22Rv1 (cell line): ENCODE measurements around the gene ACSS3.
A peak's percentile ranks its signal among the peaks of the same experiment; 100 is the strongest.

Source experiments
- H3K27ac ChIP-seq: fragments of 450-650 bp; 2 replicates; pipeline ENCODE4 v1.5.1; 2017
- ZFX ChIP-seq: fragments of 450-650 bp; IDR thresholded peaks from 2 replicates; pipeline ENCODE4 v1.6.1; 2017; ENCODE audit warnings: antibody characterized with exemption, borderline replicate concordance
- TF ChIP-seq, protein P1 (sequence below): fragments of 450-650 bp; IDR thresholded peaks from 2 replicates; pipeline ENCODE4 v1.5.1; 2017; ENCODE audit warnings: mild to moderate bottlenecking

ACSS3 gene

DNA sequence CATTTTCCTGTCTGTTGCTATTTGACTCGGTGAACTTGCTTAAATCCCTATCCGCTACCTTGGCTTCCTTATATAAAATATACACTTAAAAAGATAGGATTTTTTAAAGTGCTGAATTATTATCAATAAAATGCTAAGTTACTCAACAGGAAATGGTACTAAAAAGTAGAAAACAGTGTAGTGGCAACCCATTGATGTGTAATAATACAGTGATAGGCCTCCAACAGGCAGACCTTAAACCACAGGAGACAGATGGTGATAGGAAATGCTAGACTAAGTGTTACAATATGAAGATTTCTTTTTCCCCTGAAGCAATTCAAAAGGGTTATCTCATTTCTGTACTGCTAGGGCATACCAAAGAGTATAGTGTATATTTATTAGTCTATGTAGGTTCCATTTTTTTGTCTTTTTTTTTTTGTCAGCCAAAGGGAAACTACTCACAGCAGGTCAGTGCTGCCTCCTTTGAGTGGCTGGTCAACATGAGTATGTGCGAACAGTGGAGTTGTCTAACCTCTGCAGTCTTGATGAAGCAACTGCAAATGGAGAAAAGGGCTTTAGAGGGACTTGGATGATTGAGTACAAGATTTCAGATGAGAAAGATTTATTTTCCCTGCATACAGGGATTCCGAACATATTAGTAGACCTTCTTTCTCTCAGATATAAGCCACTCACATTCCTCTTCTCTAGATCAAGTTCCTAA is 183.8 kb downstream of the ACSS3 start:
- no peak overlapping the region for H3K27ac ChIP-seq
- TF ChIP-seq, protein P1, sequence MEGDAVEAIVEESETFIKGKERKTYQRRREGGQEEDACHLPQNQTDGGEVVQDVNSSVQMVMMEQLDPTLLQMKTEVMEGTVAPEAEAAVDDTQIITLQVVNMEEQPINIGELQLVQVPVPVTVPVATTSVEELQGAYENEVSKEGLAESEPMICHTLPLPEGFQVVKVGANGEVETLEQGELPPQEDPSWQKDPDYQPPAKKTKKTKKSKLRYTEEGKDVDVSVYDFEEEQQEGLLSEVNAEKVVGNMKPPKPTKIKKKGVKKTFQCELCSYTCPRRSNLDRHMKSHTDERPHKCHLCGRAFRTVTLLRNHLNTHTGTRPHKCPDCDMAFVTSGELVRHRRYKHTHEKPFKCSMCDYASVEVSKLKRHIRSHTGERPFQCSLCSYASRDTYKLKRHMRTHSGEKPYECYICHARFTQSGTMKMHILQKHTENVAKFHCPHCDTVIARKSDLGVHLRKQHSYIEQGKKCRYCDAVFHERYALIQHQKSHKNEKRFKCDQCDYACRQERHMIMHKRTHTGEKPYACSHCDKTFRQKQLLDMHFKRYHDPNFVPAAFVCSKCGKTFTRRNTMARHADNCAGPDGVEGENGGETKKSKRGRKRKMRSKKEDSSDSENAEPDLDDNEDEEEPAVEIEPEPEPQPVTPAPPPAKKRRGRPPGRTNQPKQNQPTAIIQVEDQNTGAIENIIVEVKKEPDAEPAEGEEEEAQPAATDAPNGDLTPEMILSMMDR = 0 out of 2 replicates have a peak, but pooled peaks have one; percentile 16
- TF ChIP-seq ZFX = no peak

DNA sequence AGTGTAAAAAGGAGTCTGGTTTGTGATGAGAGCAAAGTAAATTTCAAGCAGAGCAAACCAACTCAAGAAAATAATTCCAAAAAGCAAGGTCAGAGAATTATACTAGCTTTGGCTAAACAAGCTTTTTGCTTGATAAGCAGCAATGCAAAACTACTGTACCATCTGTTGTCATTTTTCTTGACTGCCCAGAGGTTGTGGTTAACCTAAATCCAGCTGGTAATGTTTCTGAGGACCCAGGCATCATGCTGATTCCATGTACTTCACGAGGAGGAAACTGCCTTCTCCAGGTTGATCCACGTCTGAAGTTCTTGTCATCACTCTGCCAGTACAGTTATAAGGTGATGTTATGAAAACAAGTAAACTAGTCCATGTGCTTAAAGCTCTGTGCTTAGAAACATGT is 185.2 kb downstream of the ACSS3 start:
- TF ChIP-seq, protein P1 = no peak
- no peak for TF ChIP-seq ZFX
- no peak overlapping the region for H3K27ac ChIP-seq

DNA sequence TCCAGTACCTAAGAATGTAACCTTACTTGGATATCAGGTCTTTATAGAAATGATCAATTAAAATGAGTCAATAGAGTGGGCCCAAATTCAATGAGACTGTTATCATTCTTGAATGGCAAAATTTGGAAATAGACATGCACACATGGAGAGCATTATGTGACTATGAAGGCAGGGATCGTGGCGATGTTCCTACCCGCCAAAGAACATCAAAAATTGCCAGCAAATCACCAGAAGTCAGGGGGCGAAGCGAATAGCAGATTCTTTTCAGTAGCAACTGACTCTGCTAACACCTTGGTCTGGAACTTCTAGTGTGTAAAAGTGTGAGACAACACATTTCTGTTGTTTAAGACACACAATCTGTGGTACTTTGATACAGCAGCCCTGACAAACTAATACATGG is 192.5 kb downstream of the ACSS3 start:
- TF ChIP-seq, protein P1 = no peak
- no peak for TF ChIP-seq ZFX

DNA sequence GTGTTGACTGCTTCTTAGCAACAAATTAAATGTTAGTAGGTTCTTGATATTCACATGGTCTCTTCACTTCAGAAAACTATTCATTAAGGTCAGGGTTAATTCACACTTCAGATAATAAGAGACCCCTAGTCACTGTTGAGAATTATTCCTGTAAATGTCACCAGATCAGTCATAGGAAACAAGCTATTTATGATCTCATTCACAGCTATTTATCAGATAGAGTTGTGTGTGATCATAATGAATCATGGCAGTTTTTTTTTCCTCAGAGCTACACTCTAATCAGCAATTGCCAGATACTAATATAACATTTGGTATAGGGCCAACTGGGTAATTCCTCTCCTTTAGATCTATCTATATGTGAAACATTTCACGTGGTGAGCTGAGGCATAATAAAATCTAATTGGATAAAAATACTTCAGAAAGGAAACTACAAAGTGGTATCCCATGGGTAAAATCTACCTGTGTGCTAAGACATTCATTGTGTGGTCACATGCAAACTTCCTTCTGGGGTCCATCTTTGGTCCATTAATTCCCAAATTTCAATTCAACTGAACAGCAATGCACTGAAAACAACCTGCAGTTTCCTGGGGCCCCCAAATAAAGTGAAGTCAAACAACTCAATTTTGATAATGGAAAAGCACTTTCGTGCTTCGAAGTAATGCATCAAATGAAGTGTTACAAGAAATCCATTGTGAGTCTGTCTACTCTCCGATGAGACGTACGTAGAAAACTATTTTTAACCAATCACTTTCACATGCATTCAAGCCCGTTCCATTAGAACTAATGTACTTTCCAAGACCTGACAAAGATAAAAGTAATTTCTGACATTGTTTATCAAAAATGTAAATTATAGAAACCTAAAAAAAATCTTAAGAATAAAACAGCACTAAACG is 197.0 kb downstream of the ACSS3 start:
- H3K27ac ChIP-seq = no peak overlapping the region
- no peak for TF ChIP-seq ZFX
- TF ChIP-seq, protein P1 = no peak

More for the DNA sequence above, 192.5 kb downstream of the ACSS3 start:
- no peak overlapping the region for H3K27ac ChIP-seq

DNA sequence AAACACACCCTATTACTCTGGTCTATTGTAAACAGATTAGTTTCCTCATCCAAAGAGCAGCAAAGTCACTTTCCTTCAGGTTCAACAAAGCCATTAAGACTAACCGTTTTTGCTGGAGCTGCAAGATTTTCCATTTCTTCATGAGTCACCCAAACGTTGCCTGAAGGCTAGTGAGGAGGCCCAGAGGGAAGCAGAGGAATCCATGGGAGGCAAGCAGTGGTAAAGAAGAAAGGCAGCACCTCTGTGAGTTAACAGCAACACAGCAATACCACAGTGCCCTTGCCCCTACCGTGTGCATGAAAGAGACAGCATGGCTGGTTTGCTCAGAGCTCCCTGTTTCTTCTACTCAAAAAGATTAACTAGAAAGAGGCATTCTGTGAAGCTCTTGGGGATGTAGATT is 206.3 kb downstream of the ACSS3 start:
- no peak overlapping the region for H3K27ac ChIP-seq
- TF ChIP-seq, protein P1 = no peak
- TF ChIP-seq ZFX = no peak

DNA sequence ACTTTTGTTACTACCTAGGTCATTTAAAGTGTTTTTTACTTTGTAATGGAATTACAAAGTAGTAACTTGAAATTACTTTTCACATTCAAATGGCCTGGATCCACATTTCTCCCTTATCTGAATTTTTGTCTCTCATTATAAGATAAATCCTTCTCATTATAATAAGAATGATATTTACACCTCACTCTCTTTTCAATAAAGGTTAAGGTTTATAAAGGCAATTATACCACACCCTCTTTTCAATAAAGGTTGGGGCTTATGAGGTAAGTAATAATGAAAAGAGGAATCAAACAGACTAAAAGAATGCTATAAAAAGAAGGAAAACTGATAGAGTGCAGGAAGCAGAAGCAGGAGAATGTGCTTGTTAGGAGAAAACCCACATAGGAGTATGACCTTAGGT is 210.8 kb downstream of the ACSS3 start:
- no peak overlapping the region for H3K27ac ChIP-seq
- TF ChIP-seq, protein P1 = no peak
- TF ChIP-seq ZFX = no peak
